Nephron (organoid): ENCODE data around the gene SHMT2.
A peak's percentile ranks its signal among the peaks of the same experiment; 100 is the strongest.

Experiments
- H3K27ac Mint-ChIP-seq, 3 experiments: 2 replicates each; pipeline ENCODE4 v1.8.0; 2020; ENCODE audit warnings: mixed read lengths in 3 of 3, mild to moderate bottlenecking in 2 of 3, moderate library complexity in 1 of 3
- H3K27me3 Mint-ChIP-seq: 2 replicates; pipeline ENCODE4 v1.8.0; 2021; ENCODE audit warnings: low read depth, mild to moderate bottlenecking, moderate library complexity, mixed read lengths
- H3K36me3 Mint-ChIP-seq: 2 replicates; pipeline ENCODE4 v1.8.0; 2020; ENCODE audit warnings: low read depth, mixed read lengths
- H3K4me1 Mint-ChIP-seq: 2 replicates; pipeline ENCODE4 v1.8.0; 2020; ENCODE audit warnings: mixed read lengths
- H3K4me3 Mint-ChIP-seq, 3 experiments: 2 replicates each; pipeline ENCODE4 v1.8.0; 2020; ENCODE audit warnings: mild to moderate bottlenecking in 3 of 3, mixed read lengths in 3 of 3, moderate library complexity in 2 of 3
- H3K9me3 Mint-ChIP-seq: 2 replicates; pipeline ENCODE4 v1.8.0; 2020; ENCODE audit warnings: mixed read lengths
- TF ChIP-seq, protein P1 (sequence below), 3 experiments: fragments of 200-600 bp; sonication (generic); IDR thresholded peaks; one replicate each; pipeline ENCODE4 v1.5.0; 2021; ENCODE audit warnings: antibody characterized with exemption in 3 of 3; ENCODE audit not compliant: unreplicated experiment in 3 of 3

The SHMT2 gene

DNA sequence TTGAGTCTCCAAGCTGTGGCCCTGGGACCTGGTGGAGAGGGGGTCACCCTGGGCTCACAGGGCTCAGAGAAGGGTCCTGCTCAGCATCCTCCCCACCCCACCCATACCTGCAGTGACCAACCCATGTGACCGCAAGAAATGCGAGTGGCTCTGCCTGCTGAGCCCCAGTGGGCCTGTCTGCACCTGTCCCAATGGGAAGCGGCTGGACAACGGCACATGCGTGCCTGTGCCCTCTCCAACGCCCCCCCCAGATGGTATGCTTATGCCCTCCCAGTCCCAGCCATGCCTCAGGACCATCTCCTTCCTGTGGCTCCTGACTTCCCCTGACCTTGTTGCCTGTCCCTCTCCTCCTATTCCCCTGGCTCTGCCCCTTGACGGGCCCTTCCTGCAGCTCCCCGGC lies 19.6 kb upstream of the SHMT2 start:
- Mint-ChIP-seq H3K27me3 (peaks cover 21% of the 10 kb centered on the region), H3K36me3 (peaks cover 28% of the 10 kb centered on the region), H3K4me1 (peaks cover 18% of the 10 kb centered on the region)

DNA sequence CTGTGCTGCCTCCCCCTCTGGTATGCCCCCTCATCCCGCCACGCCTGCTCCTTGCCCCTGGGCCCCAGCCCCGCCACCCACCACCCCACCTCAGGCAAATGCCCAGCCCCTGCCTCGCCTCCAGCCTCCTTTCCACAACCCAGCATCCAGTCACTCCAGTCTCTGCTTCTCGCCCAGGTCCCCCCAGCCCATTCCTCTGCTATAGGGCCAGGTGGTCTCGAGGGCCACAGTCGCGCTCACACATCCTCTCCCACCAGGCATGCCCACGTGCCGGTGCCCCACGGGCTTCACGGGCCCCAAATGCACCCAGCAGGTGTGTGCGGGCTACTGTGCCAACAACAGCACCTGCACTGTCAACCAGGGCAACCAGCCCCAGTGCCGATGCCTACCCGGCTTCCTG lies 19.1 kb upstream of the SHMT2 start:
- H3K27ac Mint-ChIP-seq = no peak overlapping the region
- peaks cover 26% of the 10 kb centered on the region for H3K27me3 Mint-ChIP-seq
- H3K36me3 Mint-ChIP-seq = peaks cover 28% of the 10 kb centered on the region
- TF ChIP-seq, protein P1, sequence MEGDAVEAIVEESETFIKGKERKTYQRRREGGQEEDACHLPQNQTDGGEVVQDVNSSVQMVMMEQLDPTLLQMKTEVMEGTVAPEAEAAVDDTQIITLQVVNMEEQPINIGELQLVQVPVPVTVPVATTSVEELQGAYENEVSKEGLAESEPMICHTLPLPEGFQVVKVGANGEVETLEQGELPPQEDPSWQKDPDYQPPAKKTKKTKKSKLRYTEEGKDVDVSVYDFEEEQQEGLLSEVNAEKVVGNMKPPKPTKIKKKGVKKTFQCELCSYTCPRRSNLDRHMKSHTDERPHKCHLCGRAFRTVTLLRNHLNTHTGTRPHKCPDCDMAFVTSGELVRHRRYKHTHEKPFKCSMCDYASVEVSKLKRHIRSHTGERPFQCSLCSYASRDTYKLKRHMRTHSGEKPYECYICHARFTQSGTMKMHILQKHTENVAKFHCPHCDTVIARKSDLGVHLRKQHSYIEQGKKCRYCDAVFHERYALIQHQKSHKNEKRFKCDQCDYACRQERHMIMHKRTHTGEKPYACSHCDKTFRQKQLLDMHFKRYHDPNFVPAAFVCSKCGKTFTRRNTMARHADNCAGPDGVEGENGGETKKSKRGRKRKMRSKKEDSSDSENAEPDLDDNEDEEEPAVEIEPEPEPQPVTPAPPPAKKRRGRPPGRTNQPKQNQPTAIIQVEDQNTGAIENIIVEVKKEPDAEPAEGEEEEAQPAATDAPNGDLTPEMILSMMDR (IDR thresholded peaks at IDR 0.05; ENCODE audit: unreplicated experiment in 3 of 3) = no peak
- H3K4me3 Mint-ChIP-seq = no peak overlapping the region
- no peaks in the 10 kb centered on the region for H3K9me3 Mint-ChIP-seq
- H3K4me1 Mint-ChIP-seq = peaks cover 23% of the 10 kb centered on the region

More for the DNA sequence above, 19.6 kb upstream of the SHMT2 start:
- Mint-ChIP-seq H3K27ac (no peak overlapping the region), H3K4me3 (no peak overlapping the region), H3K9me3 (no peaks in the 10 kb centered on the region)
- TF ChIP-seq, protein P1 (IDR thresholded peaks at IDR 0.05; ENCODE audit: unreplicated experiment in 3 of 3) = no peak

DNA sequence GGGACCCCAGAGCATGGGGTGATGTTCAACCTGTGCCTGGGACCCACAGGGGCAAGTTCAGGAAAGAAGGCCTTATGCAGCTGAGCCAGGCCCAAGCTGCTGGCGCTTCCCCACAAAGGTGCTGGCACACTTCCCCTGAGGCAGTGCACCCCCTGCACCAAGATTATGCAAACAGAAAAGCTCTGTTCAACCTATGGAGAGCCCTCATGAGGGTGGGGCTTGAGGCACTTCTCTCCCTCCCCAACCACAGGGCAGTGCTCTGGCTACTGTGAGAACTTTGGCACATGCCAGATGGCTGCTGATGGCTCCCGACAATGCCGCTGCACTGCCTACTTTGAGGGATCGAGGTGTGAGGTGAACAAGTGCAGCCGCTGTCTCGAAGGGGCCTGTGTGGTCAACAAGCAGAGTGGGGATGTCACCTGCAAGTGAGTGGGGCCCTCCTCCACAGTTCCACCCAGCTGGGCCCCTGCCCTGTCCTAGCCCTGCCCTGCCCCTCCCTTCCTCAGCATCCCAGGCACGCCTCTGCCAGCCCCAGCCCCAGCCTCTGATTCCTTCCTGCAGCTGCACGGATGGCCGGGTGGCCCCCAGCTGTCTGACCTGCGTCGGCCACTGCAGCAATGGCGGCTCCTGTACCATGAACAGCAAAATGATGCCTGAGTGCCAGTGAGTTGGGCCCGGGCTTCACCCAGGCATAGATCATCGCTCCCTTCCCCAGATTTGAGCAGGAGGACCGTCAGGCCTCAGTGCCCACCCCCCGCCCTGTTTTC lies 18.4 kb upstream of the SHMT2 start:
- Mint-ChIP-seq H3K4me3 (no peak overlapping the region), H3K27me3 (peaks cover 33% of the 10 kb centered on the region), H3K4me1 (peaks cover 28% of the 10 kb centered on the region), H3K9me3 (no peaks in the 10 kb centered on the region), H3K27ac (no peak overlapping the region), H3K36me3 (peaks cover 21% of the 10 kb centered on the region)
- TF ChIP-seq, protein P1 (IDR thresholded peaks at IDR 0.05; ENCODE audit: unreplicated experiment in 3 of 3) = no peak

DNA sequence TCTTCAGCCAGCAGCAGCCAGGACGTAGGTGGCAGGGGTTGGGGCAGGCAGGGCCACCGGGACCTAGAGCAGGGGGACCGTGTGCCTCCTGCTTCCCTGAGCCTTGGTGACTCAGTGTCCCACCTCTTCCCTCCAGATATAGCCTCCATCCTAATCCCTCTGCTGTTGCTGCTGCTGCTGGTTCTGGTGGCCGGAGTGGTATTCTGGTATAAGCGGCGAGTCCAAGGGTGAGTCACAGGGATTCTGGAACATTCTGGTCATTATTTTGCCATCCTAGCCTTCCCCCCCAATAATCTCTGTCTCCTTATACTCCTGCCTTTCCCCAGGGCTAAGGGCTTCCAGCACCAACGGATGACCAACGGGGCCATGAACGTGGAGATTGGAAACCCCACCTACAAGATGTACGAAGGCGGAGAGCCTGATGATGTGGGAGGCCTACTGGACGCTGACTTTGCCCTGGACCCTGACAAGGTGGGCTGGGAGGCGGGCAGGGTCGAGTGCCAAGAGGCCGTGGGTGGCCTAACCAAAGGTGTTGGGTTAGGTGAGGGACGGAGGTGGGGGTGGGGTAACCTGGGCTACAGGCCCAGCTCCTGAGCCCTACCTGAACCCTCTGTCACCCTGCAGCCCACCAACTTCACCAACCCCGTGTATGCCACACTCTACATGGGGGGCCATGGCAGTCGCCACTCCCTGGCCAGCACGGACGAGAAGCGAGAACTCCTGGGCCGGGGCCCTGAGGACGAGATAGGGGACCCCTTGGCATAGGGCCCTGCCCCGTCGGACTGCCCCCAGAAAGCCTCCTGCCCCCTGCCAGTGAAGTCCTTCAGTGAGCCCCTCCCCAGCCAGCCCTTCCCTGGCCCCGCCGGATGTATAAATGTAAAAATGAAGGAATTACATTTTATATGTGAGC lies 17.5 kb upstream of the SHMT2 start:
- peaks cover 28% of the 10 kb centered on the region for H3K4me1 Mint-ChIP-seq
- TF ChIP-seq, protein P1 (IDR thresholded peaks at IDR 0.05; ENCODE audit: unreplicated experiment in 3 of 3) = no peak
- no peak overlapping the region for H3K4me3 Mint-ChIP-seq
- H3K9me3 Mint-ChIP-seq = no peaks in the 10 kb centered on the region
- peaks cover 33% of the 10 kb centered on the region for H3K27me3 Mint-ChIP-seq
- no peak overlapping the region for H3K27ac Mint-ChIP-seq
- H3K36me3 Mint-ChIP-seq = peaks cover 15% of the 10 kb centered on the region

DNA sequence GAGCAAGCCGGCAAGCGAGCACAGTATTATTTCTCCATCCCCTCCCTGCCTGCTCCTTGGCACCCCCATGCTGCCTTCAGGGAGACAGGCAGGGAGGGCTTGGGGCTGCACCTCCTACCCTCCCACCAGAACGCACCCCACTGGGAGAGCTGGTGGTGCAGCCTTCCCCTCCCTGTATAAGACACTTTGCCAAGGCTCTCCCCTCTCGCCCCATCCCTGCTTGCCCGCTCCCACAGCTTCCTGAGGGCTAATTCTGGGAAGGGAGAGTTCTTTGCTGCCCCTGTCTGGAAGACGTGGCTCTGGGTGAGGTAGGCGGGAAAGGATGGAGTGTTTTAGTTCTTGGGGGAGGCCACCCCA lies 16.8 kb upstream of the SHMT2 start:
- no peak overlapping the region for H3K4me3 Mint-ChIP-seq
- peak overlapping the region in 1 of 3 experiments; percentile 50 for H3K27ac Mint-ChIP-seq
- TF ChIP-seq, protein P1 (IDR thresholded peaks at IDR 0.05; ENCODE audit: unreplicated experiment in 3 of 3) = no peak
- H3K4me1 Mint-ChIP-seq = peaks cover 33% of the 10 kb centered on the region
- H3K9me3 Mint-ChIP-seq = no peaks in the 10 kb centered on the region
- H3K27me3 Mint-ChIP-seq = peaks cover 39% of the 10 kb centered on the region
- peaks cover 11% of the 10 kb centered on the region for H3K36me3 Mint-ChIP-seq
